CD14-positive monocyte (primary cell): ENCODE results near the gene TRMU. TPM values are rescaled to one million over a fixed set of nuclear protein-coding genes. Genes with fewer than 3 reads are reported as not detected.

ENCODE experiments used
- DNase-seq, 3 donors: peaks; one replicate each; pipeline ENCODE4 v3.0.0-alpha.2; 2011 to 2022
- H2AFZ ChIP-seq: 2 replicates; pipeline ENCODE4 v1.6.0; 2012; ENCODE audit warnings: mild to moderate bottlenecking, low read depth, low read length, inconsistent platforms; ENCODE audit not compliant: insufficient read depth, poor library complexity, severe bottlenecking
- H3K27ac ChIP-seq, 2 donors: 1 replicate in 1 of 2; 2 replicates in 1 of 2; pipeline ENCODE4 v1.5.1; 2012 to 2013; ENCODE audit warnings: low read length in 2 of 2, control low read depth in 1 of 2, inconsistent platforms in 1 of 2, low read depth in 1 of 2, mild to moderate bottlenecking in 1 of 2
- H3K27me3 ChIP-seq, 2 donors: one replicate each; pipeline versions ENCODE4 v1.6.0 to v1.6.1; 2011 to 2013; ENCODE audit warnings: low read length in 2 of 2; ENCODE audit not compliant: control insufficient read depth in 2 of 2, insufficient read depth in 2 of 2
- H3K36me3 ChIP-seq, 2 donors: replicated peaks in 1 of 2; 1 replicate in 1 of 2; 2 replicates in 1 of 2; pipeline versions ENCODE4 v1.5.1 to v1.6.1; 2012 to 2013; ENCODE audit warnings: low read length in 2 of 2, control low read depth in 1 of 2, inconsistent platforms in 1 of 2, mild to moderate bottlenecking in 1 of 2; ENCODE audit not compliant: insufficient read depth in 2 of 2, control insufficient read depth in 1 of 2
- H3K4me1 ChIP-seq, 2 donors: 1 replicate in 1 of 2; 2 replicates in 1 of 2; pipeline versions ENCODE4 v1.5.1 to v1.6.1; 2012 to 2013; ENCODE audit warnings: low read length in 2 of 2, control low read depth in 1 of 2, inconsistent platforms in 1 of 2, mild to moderate bottlenecking in 1 of 2, moderate library complexity in 1 of 2; ENCODE audit not compliant: insufficient read depth in 2 of 2, control insufficient read depth in 1 of 2
- H3K4me2 ChIP-seq: replicated peaks from 2 replicates; pipeline ENCODE3; 2012; ENCODE audit warnings: low read length, moderate library complexity, mild to moderate bottlenecking; ENCODE audit not compliant: poor library complexity, severe bottlenecking; ENCODE audit errors: extremely low read depth
- H3K4me3 ChIP-seq, 3 experiments: fragments of 200-600 bp in 1 of 3; sonication (generic) in 1 of 3; replicated peaks in 1 of 3; 1 replicate in 2 of 3; 2 replicates in 1 of 3; pipeline ENCODE4 v1.5.1; 2011 to 2013; ENCODE audit warnings: low read length in 3 of 3, mild to moderate bottlenecking in 3 of 3, control low read depth in 2 of 3, low read depth in 2 of 3, inconsistent platforms in 1 of 3, moderate library complexity in 1 of 3
- H3K79me2 ChIP-seq: 2 replicates; pipeline ENCODE4 v1.6.0; 2012; ENCODE audit warnings: mild to moderate bottlenecking, control low read depth, inconsistent platforms, low read length, moderate library complexity; ENCODE audit not compliant: insufficient read depth
- H3K9ac ChIP-seq: 2 replicates; pipeline ENCODE4 v1.6.0; 2017; ENCODE audit warnings: low read length, mild to moderate bottlenecking; ENCODE audit not compliant: insufficient read depth, poor library complexity, severe bottlenecking
- H3K9me3 ChIP-seq, 2 donors: replicated peaks in 1 of 2; 1 replicate in 1 of 2; 2 replicates in 1 of 2; pipeline versions ENCODE4 v1.5.1 to v1.6.1; 2012 to 2013; ENCODE audit warnings: low read length in 2 of 2, control low read depth in 1 of 2; ENCODE audit not compliant: control insufficient read depth in 1 of 2, insufficient read depth in 1 of 2
- H4K20me1 ChIP-seq: 2 replicates; pipeline ENCODE4 v1.6.0; 2012; ENCODE audit warnings: mild to moderate bottlenecking, low read length, control low read depth, moderate library complexity; ENCODE audit not compliant: insufficient read depth
- H3K27ac Mint-ChIP-seq, 7 donors: one replicate each; pipeline ENCODE4 v1.8.0; 2020; ENCODE audit warnings: mild to moderate bottlenecking in 7 of 7, mixed read lengths in 7 of 7, moderate library complexity in 6 of 7, inconsistent platforms in 2 of 7
- H3K27me3 Mint-ChIP-seq, 3 donors: one replicate each; pipeline ENCODE4 v1.8.0; 2021 to 2022; ENCODE audit warnings: low read depth in 3 of 3, mild to moderate bottlenecking in 3 of 3, mixed read lengths in 3 of 3, moderate library complexity in 3 of 3, inconsistent platforms in 1 of 3
- H3K36me3 Mint-ChIP-seq, 2 donors: one replicate each; pipeline ENCODE4 v1.8.0; 2020; ENCODE audit warnings: mixed read lengths in 2 of 2, inconsistent platforms in 1 of 2, mild to moderate bottlenecking in 1 of 2
- H3K4me1 Mint-ChIP-seq: one replicate; pipeline ENCODE4 v1.8.0; 2020; ENCODE audit warnings: mild to moderate bottlenecking, mixed read lengths
- H3K4me3 Mint-ChIP-seq, 2 donors: one replicate each; pipeline ENCODE4 v1.8.0; 2020; ENCODE audit warnings: mild to moderate bottlenecking in 2 of 2, mixed read lengths in 2 of 2, moderate library complexity in 1 of 2
- H3K9me3 Mint-ChIP-seq, 7 donors: one replicate each; pipeline ENCODE4 v1.8.0; 2020 to 2022; ENCODE audit warnings: mixed read lengths in 7 of 7, mild to moderate bottlenecking in 6 of 7, moderate library complexity in 6 of 7, inconsistent platforms in 2 of 7
- WGBS: methylation state at CpG from one replicate; pipeline ENCODE4 v1.1.5; 2013; ENCODE audit warnings: missing lambda C conversion rate; ENCODE audit not compliant: insufficient coverage; 5-methylcytosine and 5-hydroxymethylcytosine counted together
- intact Hi-C, 2 donors: fragments of 100-400 bp; cut with micrococcal nuclease; formaldehyde crosslinking; loops; one replicate each; pipeline versions ENCODE4 v1.15.0 to v1.15.1; 2023
- polyA plus RNA-seq, 3 donors: library from polyadenylated mRNA; depleted of rRNA in 1 of 3; unstranded in 2 of 3; stranded (reverse) in 1 of 3; fragments of 300-500 nt in 2 of 3; fragments of >200 nt in 1 of 3; fragmentation: Illumina TruSeq in 2 of 3; gene quantifications; 1 replicate in 2 of 3; 2 replicates in 1 of 3; pipeline ENCODE4 v1.2.3, GENCODE V29; 2012 to 2021
- TF ChIP-seq, protein P1 (sequence below): fragments of 200-600 bp; IDR thresholded peaks from one replicate; pipeline ENCODE4 v1.8.0; 2022; ENCODE audit warnings: antibody characterized with exemption, mild to moderate bottlenecking

The TRMU gene
- polyA plus RNA-seq, 3 donors, result 4.7 to 32.9 (median 5.6) TPM

DNA sequence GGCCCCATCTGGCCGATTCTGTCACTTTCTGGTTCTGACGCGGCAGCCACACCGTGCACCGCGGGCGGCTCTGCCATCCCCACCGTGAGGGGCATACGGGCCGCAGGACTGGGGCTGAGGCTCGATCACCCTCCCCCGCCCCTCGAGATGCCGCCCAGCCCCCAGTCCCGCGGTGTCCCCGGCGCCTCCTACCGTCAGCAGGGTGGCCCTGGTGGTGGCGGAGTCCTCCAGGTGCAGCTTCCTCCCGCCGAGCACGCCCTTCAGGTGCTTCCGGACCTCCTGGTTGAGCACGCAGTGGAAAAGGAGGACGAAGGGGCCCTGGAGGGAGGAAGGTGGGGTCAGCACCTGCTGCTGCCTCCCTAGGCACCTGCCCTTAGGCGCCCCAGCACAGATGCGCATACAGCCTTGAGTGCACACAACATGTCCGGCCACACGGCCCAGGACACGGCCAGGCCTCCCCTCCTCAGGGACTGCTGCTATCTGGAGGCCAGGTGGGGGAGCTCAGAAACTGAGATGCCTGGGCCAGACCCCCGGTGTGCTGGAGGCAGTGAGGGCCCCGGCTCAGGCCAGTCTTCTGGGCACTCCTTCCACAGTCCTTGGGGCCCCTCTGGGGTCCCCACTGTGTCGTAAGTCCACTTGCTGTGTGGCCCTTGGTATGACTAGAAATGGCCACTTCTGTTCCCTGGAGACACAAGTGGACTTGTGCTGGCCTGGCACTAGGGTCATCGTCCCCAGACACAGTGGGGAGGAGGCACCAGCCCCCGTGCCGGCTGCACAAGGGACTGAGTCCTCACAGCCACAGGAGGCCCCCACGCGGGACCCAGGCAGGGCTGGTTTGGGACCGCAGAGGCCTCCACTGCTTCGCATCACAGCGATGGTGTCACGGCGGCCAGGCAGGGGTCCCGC is 31.5 kb downstream of the TRMU start:
- no peak for DNase-seq
- H3K27me3 Mint-ChIP-seq, result peaks cover 0 to 17% (median 13%) of the 10 kb centered on the region in 3 donors
- H3K9me3 Mint-ChIP-seq, result no peaks in the 10 kb centered on the region
- no peak overlapping the region for H3K4me3 Mint-ChIP-seq
- WGBS, result 68% methylated on average over 45 of the region's 45 CpGs
- no peaks in the 10 kb centered on the region for H4K20me1 ChIP-seq
- H3K79me2 ChIP-seq, result no peaks in the 10 kb centered on the region
- H3K4me1 Mint-ChIP-seq, result peaks cover 3% of the 10 kb centered on the region
- H3K4me2 ChIP-seq, result no peak overlapping the region
- H3K27ac ChIP-seq, result no peak overlapping the region
- TF ChIP-seq, protein P1, sequence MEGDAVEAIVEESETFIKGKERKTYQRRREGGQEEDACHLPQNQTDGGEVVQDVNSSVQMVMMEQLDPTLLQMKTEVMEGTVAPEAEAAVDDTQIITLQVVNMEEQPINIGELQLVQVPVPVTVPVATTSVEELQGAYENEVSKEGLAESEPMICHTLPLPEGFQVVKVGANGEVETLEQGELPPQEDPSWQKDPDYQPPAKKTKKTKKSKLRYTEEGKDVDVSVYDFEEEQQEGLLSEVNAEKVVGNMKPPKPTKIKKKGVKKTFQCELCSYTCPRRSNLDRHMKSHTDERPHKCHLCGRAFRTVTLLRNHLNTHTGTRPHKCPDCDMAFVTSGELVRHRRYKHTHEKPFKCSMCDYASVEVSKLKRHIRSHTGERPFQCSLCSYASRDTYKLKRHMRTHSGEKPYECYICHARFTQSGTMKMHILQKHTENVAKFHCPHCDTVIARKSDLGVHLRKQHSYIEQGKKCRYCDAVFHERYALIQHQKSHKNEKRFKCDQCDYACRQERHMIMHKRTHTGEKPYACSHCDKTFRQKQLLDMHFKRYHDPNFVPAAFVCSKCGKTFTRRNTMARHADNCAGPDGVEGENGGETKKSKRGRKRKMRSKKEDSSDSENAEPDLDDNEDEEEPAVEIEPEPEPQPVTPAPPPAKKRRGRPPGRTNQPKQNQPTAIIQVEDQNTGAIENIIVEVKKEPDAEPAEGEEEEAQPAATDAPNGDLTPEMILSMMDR, result no peak
- no peak overlapping the region for H2AFZ ChIP-seq
- no peaks in the 10 kb centered on the region for H3K9me3 ChIP-seq
- intact Hi-C loops, result loop anchor here (1.0 kb wide), 1 partner anchor 175 kb away; no protein-coding TSS in a partner anchor
- no peak overlapping the region for H3K27ac Mint-ChIP-seq
- peaks cover 0 to 10% of the 10 kb centered on the region in 2 donors for H3K27me3 ChIP-seq
- H3K4me1 ChIP-seq, result no peaks in the 10 kb centered on the region
- H3K36me3 ChIP-seq, result no peaks in the 10 kb centered on the region
- no peaks in the 10 kb centered on the region for H3K36me3 Mint-ChIP-seq
- H3K9ac ChIP-seq, result no peak overlapping the region
- no peak overlapping the region for H3K4me3 ChIP-seq

DNA sequence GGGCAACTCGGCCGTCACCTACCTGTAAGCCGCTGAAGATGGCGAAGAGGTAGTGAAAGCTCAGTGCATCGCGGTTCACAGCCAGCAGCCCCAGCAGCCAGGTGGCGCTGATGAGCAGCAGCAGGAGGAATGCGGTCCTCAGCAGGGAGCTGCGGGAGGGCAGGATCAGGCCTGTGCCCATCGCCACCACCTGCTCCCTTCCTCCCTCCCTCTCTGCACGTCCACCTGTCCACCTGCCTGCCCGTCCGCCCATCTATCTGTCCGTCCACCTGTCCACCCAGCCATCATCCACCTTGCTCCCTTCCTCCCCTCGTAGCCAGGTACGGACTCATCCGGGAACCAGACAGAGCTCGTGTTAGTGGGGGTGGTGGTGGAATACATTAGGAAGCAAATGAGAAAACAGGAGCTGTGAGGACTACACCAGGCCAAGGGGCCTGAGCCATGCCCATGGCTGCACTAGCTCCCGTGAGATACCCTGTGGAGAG is 32.2 kb downstream of the TRMU start:
- DNase-seq, result peak; percentile 23 to 51 (median 47)
- no peaks in the 10 kb centered on the region for H3K36me3 ChIP-seq
- Mint-ChIP-seq H3K27me3 (peaks cover 0 to 15% (median 14%) of the 10 kb centered on the region in 3 donors), H3K27ac (peak overlapping the region in 1 of 7 donors; percentile 11), H3K4me1 (peaks cover 3% of the 10 kb centered on the region), H3K9me3 (no peaks in the 10 kb centered on the region), H3K36me3 (no peaks in the 10 kb centered on the region), H3K4me3 (no peak overlapping the region)
- H3K4me1 ChIP-seq, result no peaks in the 10 kb centered on the region
- H3K79me2 ChIP-seq, result no peaks in the 10 kb centered on the region
- H3K9ac ChIP-seq, result no peak overlapping the region
- H2AFZ ChIP-seq, result no peak overlapping the region
- no peaks in the 10 kb centered on the region for H4K20me1 ChIP-seq
- no peaks in the 10 kb centered on the region for H3K9me3 ChIP-seq
- no peak overlapping the region for H3K4me2 ChIP-seq
- no peak overlapping the region for H3K27ac ChIP-seq
- H3K27me3 ChIP-seq, result peaks cover 0 to 10% of the 10 kb centered on the region in 2 donors
- WGBS, result 18% methylated on average over 13 of the region's 19 CpGs
- H3K4me3 ChIP-seq, result no peak overlapping the region
- TF ChIP-seq, protein P1, result peak; percentile 91
- intact Hi-C loops, result loop anchor here (1.0 kb wide), 1 partner anchor 175 kb away; no protein-coding TSS in a partner anchor
